Gastrocnemius medialis (tissue), 4 donors: ENCODE measurements around the gene PHACTR3.

Experiments
- POLR2A ChIP-seq, 2 donors: fragments of 450-650 bp; IDR thresholded peaks; one replicate each; pipeline ENCODE4 v1.6.1; 2017; ENCODE audit warnings: antibody characterized with exemption in 2 of 2, mild to moderate bottlenecking in 2 of 2, moderate library complexity in 2 of 2
- TF ChIP-seq, protein P1 (sequence below), 5 experiments: fragments of 450-650 bp in 3 of 5; fragments of 200-600 bp in 2 of 5; sonication (generic) in 2 of 5; IDR thresholded peaks in 4 of 5; conservative IDR thresholded peaks in 1 of 5; 1 replicate in 4 of 5; 2 replicates in 1 of 5; pipeline ENCODE4 v1.5.1; 2016 to 2019; ENCODE audit warnings: antibody characterized with exemption in 5 of 5, mild to moderate bottlenecking in 3 of 5, moderate library complexity in 3 of 5

DNA sequence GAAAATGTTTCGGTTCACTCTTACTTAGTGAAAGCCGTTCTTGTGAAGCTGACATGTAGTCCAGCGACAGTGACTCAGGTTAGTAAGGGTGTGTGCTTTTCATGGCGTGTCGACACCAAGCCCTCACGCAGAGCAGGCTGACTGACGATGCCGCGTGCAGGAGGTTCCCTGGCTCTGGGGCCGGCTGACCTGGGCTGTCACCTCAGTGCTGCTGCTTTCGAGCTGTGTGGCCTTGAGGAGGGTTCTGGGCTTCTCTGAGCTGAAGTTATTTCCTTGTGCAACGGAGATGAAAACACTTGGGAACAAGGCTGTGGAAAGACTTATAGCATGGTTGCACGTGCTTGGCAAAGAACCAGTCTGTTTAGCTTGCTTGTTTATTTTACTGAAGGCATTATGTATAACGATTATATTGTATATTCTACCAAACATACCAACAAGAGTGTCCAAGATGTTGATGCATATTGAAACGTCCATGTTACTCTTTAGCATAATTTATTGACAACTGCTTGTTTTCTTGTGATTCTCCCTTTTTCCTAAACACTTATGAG lies 59.2 kb downstream of the PHACTR3 start:
- TF ChIP-seq, protein P1, sequence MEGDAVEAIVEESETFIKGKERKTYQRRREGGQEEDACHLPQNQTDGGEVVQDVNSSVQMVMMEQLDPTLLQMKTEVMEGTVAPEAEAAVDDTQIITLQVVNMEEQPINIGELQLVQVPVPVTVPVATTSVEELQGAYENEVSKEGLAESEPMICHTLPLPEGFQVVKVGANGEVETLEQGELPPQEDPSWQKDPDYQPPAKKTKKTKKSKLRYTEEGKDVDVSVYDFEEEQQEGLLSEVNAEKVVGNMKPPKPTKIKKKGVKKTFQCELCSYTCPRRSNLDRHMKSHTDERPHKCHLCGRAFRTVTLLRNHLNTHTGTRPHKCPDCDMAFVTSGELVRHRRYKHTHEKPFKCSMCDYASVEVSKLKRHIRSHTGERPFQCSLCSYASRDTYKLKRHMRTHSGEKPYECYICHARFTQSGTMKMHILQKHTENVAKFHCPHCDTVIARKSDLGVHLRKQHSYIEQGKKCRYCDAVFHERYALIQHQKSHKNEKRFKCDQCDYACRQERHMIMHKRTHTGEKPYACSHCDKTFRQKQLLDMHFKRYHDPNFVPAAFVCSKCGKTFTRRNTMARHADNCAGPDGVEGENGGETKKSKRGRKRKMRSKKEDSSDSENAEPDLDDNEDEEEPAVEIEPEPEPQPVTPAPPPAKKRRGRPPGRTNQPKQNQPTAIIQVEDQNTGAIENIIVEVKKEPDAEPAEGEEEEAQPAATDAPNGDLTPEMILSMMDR (IDR thresholded peaks at IDR 0.05 in 4 of 5, conservative IDR thresholded peaks at IDR 0.05 in 1 of 5): no peak
- no peak for TF ChIP-seq POLR2A (IDR thresholded peaks at IDR 0.05)
